Pancreas (tissue), 10 donors: Measurements from ENCODE around the gene LPCAT1. TPM values are rescaled to one million over a fixed set of nuclear protein-coding genes. Genes with fewer than 3 reads are reported as not detected.
A peak's percentile ranks its signal among the peaks of the same experiment; 100 is the strongest.

Source experiments
- ATAC-seq, 4 donors: fragments of 200-7000 bp; cut with Tn5 transposase; one replicate each; pipeline versions ENCODE4 v1.8.0 to v1.9.1; 2020; ENCODE audit warnings: mild to moderate bottlenecking in 4 of 4, moderate library complexity in 4 of 4
- DNase-seq, 6 donors: peaks; one replicate each; pipeline ENCODE4 v3.0.0-alpha.2; 2020
- FAIRE-seq: peaks from 2 replicates; lab custom pipeline; 2012; peaks lifted over from hg19 to GRCh38; lab: Jason Lieb, UNC
- H3K27ac ChIP-seq, 4 donors: fragments of 200-600 bp; sonication (generic); 1 replicate in 3 of 4; 2 replicates in 1 of 4; pipeline versions ENCODE4 v1.5.0 to v1.8.0; 2020
- H3K27me3 ChIP-seq, 4 donors: fragments of 200-600 bp; one replicate each; pipeline ENCODE4 v1.8.0; 2021
- H3K36me3 ChIP-seq, 3 donors: fragments of 200-600 bp; sonication (generic) in 1 of 3; one replicate each; pipeline versions ENCODE4 v1.5.0 to v1.8.0; 2020 to 2021
- H3K4me1 ChIP-seq, 3 donors: fragments of 200-600 bp; one replicate each; pipeline ENCODE4 v1.8.0; 2021
- H3K4me3 ChIP-seq, 4 donors: fragments of 200-600 bp; sonication (generic) in 2 of 4; one replicate each; pipeline versions ENCODE4 v1.5.0 to v1.8.0; 2020 to 2021
- H3K9me3 ChIP-seq, 4 donors: fragments of 200-600 bp; one replicate each; pipeline ENCODE4 v1.8.0; 2021
- CTCF ChIP-seq, 4 donors: fragments of 200-600 bp; sonication (generic) in 3 of 4; IDR thresholded peaks; one replicate each; pipeline versions ENCODE4 v1.5.0 to v1.8.0; 2021; ENCODE audit warnings: antibody characterized with exemption in 4 of 4
- whole genome bisulfite sequencing, 2 donors: extraction: QIAGEN DNeasy Blood & Tissue Kit; methylation state at CpG; one replicate each; pipeline ENCODE4 v1.1.7; 2013; 5-methylcytosine and 5-hydroxymethylcytosine counted together
- intact Hi-C, 3 donors: fragments of 100-400 bp; cut with DNase I; formaldehyde crosslinking; loops; one replicate each; pipeline versions ENCODE4 v1.11.1 to v1.14.2; 2022
- polyA plus RNA-seq, 2 donors: library from polyadenylated mRNA; stranded (reverse); fragments of 200-250 nt; gene quantifications; one replicate each; pipeline ENCODE4 v1.2.3, GENCODE V29; 2013
- total RNA-seq, 6 donors: library from RNA; stranded (reverse); fragmentation: NEBNext Ultra II Directional in 4 of 6; extraction: Animal tissue kit (Norgen Biotek cat#: 25700) in 4 of 6; gene quantifications; one replicate each; pipeline versions ENCODE4 v1.2.1 to v1.2.4, GENCODE V29; 2021 to 2023
- donor health status: healthy with polysubstance abuse.
- donor health status: DM: no; HTN: no; CAD: no; lungs with moderate emphysema.
- donor health status: DM: no; HTN: no; CAD: no.
- donor health status: control.
- donor health status: control.
- donor health status: Bipolar disorder and iron deficiency.
- donor health status: DM: yes; HTN: yes; CAD: no.
- donor health status: DM: no; HTN: no; CAD: no.
- donor health status: DM: no; HTN: no; CAD: no.
- donor health status: DM: yes; HTN: yes; CAD: no.

The LPCAT1 gene
- total and polyA plus RNA-seq, 8 donors, result 6.5 to 26.1 (median 13.8) TPM

- TF ChIP-seq CTCF (IDR thresholded peaks at IDR 0.05), result no peak
- no peak for FAIRE-seq
- ATAC-seq, result no peak
- Histone ChIP-seq H3K4me1 (peaks cover 0 to 8% (median 0%) of the 10 kb centered on the region in 3 donors), H3K4me3 (no peak overlapping the region), H3K36me3 (no peaks in the 10 kb centered on the region), H3K27ac (no peak overlapping the region), H3K9me3 (no peaks in the 10 kb centered on the region), H3K27me3 (no peaks in the 10 kb centered on the region)
- 78 to 86% methylated on average over 22 of the region's 22 CpGs for WGBS, 2 donors
- peak in 1 of 6 donors; percentile 39 for DNase-seq
- intact Hi-C loops, result no loop called here
Observed at GRCh38 chr5:1557114-1557873, 33.5 kb upstream of the LPCAT1 start.

GRCh38 chr5:1555808-1556731 lies 32.3 kb upstream of the LPCAT1 start:
- FAIRE-seq (no peak), ATAC-seq (no peak), DNase-seq (peak in 2 of 6 donors; percentile 48 to 62)
- H3K9me3 ChIP-seq, result no peaks in the 10 kb centered on the region
- intact Hi-C loops, result no loop called here
- no peaks in the 10 kb centered on the region for H3K27me3 ChIP-seq
- H3K36me3 ChIP-seq, result no peaks in the 10 kb centered on the region
- no peak for TF ChIP-seq CTCF (IDR thresholded peaks at IDR 0.05)
- 90 to 91% methylated on average over 23 to 26 of the region's 26 CpGs for WGBS, 2 donors
- H3K4me3 ChIP-seq, result no peak overlapping the region
- peaks cover 0 to 8% (median 0%) of the 10 kb centered on the region in 3 donors for H3K4me1 ChIP-seq
- no peak overlapping the region for H3K27ac ChIP-seq

GRCh38 chr5:1555011-1555807 lies 31.4 kb upstream of the LPCAT1 start:
- no peak for FAIRE-seq
- WGBS, 2 donors, result 54 to 57% methylated on average over 28 of the region's 28 CpGs
- H3K27ac ChIP-seq, result no peak overlapping the region

More at GRCh38 chr5:1555011-1555807, 31.4 kb upstream of the LPCAT1 start:
- Histone ChIP-seq H3K27me3 (no peaks in the 10 kb centered on the region), H3K36me3 (no peaks in the 10 kb centered on the region), H3K9me3 (no peaks in the 10 kb centered on the region), H3K4me1 (peaks cover 0 to 8% (median 0%) of the 10 kb centered on the region in 3 donors), H3K4me3 (no peak overlapping the region)
- ATAC-seq (peak; percentile 40 to 86 (median 79)), DNase-seq (peak in 3 of 6 donors; percentile 40 to 63 (median 53))
- TF ChIP-seq CTCF (IDR thresholded peaks at IDR 0.05), result no peak
- intact Hi-C loops, result no loop called here
